HL-60 (cell line): ENCODE measurements around the gene ARF3.
A peak's percentile ranks its signal among the peaks of the same experiment; 100 is the strongest.

Experiments used
- DNase-seq, 2 experiments: peaks; one replicate each; pipeline ENCODE4 v3.0.0-alpha.2; 2010 to 2020; ENCODE audit warnings: low read depth in 1 of 2, low spot score in 1 of 2
- H3K27ac ChIP-seq: fragments of 250-450 bp; sonication (Bioruptor Pico); replicated peaks from 2 replicates; pipeline ENCODE4 v1.5.1; 2020; ENCODE audit warnings: mild to moderate bottlenecking, moderate library complexity
- H3K27me3 ChIP-seq: fragments of 250-450 bp; sonication (Bioruptor Pico); 2 replicates; pipeline ENCODE4 v1.5.1; 2021; ENCODE audit warnings: mild to moderate bottlenecking, moderate library complexity; ENCODE audit not compliant: insufficient read depth, poor library complexity, severe bottlenecking
- H3K4me3 ChIP-seq: replicated peaks from 2 replicates; pipeline ENCODE4 v1.5.1; 2011; ENCODE audit warnings: mild to moderate bottlenecking, control low read depth, low read length; ENCODE audit not compliant: insufficient read depth
- CTCF ChIP-seq: IDR thresholded peaks from one replicate; pipeline ENCODE4 v1.5.1; 2011; ENCODE audit warnings: low read length, control low read depth, inconsistent platforms; ENCODE audit not compliant: insufficient read depth
- GABPA ChIP-seq: IDR thresholded peaks from 2 replicates; pipeline ENCODE4 v1.6.1; 2012; ENCODE audit warnings: low read depth
- POLR2AphosphoS5 ChIP-seq: IDR thresholded peaks from 2 replicates; pipeline ENCODE4 v1.6.1; 2012; ENCODE audit warnings: low read depth
- REST ChIP-seq: IDR thresholded peaks from 2 replicates; pipeline ENCODE4 v1.6.1; 2012; ENCODE audit warnings: low read depth; ENCODE audit not compliant: insufficient replicate concordance
- SPI1 ChIP-seq: IDR thresholded peaks from 2 replicates; pipeline ENCODE4 v1.6.1; 2012; ENCODE audit warnings: low read depth, mild to moderate bottlenecking, borderline replicate concordance

The ARF3 gene

DNA sequence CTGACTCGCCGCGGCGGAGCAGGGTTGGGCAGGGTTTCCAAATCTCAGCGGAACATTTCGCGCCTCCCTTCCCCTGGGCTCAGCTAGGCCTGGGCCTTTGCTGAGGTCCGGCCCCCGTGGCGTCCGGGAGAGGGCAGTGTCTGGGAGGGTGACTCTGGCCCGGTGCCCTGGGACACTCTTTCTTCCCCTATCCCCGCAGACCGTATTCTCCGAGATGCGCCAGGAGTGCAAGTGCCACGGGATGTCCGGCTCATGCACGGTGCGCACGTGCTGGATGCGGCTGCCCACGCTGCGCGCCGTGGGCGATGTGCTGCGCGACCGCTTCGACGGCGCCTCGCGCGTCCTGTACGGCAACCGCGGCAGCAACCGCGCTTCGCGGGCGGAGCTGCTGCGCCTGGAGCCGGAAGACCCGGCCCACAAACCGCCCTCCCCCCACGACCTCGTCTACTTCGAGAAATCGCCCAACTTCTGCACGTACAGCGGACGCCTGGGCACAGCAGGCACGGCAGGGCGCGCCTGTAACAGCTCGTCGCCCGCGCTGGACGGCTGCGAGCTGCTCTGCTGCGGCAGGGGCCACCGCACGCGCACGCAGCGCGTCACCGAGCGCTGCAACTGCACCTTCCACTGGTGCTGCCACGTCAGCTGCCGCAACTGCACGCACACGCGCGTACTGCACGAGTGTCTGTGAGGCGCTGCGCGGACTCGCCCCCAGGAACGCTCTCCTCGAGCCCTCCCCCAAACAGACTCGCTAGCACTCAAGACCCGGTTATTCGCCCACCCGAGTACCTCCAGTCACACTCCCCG is 23.9 kb upstream of the ARF3 start:
- peak in 1 of 2 experiments; percentile 47 for DNase-seq
- TF ChIP-seq REST: no peak
- TF ChIP-seq GABPA: no peak
- TF ChIP-seq POLR2AphosphoS5: no peak
- no peak for TF ChIP-seq CTCF
- TF ChIP-seq SPI1: no peak
- Histone ChIP-seq H3K27ac (no peak overlapping the region), H3K4me3 (peak overlapping the region; percentile 2; the same call in 1 of the 2 replicates), H3K27me3 (peaks cover 70% of the 10 kb centered on the region)

GRCh38 chr12:48980389-48980952 is 23.2 kb upstream of the ARF3 start:
- Histone ChIP-seq H3K27ac (no peak overlapping the region), H3K4me3 (peak overlapping the region; percentile 33)
- no peak for TF ChIP-seq CTCF
- peak; percentile 61; the same call in 1 of the 2 replicates for TF ChIP-seq SPI1

GRCh38 chr12:48979602-48980388 is 22.5 kb upstream of the ARF3 start:
- Histone ChIP-seq H3K27me3 (peaks cover 62% of the 10 kb centered on the region), H3K4me3 (peak overlapping the region; percentile 33), H3K27ac (no peak overlapping the region)
- TF ChIP-seq REST (no peak), CTCF (no peak), SPI1 (peak; percentile 75), GABPA (no peak), POLR2AphosphoS5 (no peak)
- DNase-seq: no peak

More at GRCh38 chr12:48980389-48980952, 23.2 kb upstream of the ARF3 start:
- H3K27me3 ChIP-seq: peaks cover 65% of the 10 kb centered on the region
- peak in 1 of 2 experiments; percentile 59 for DNase-seq
